Activated CD4-positive, alpha-beta T cell treated with anti-CD3 and anti-CD28 coated beads, Interleukin-10, Interleukin-2, amounts not matched to agents 100 ng/mL and 50 ng/mL, durations not matched to agents 16 hours and 8 hours (primary cell): ENCODE measurements around the gene IFNAR1.

ENCODE experiments used
- DNase-seq: peaks from one replicate; pipeline ENCODE4 v3.0.0-alpha.2; 2020

IFNAR1 gene

GRCh38 chr21:33324291-33325221 lies at the start of gene IFNAR1:
TSS of gene IFNAR1 (plus strand) at chr21:33324970. CDS start at chr21:33325056, 86 bp downstream.
- DNase-seq, result peak; percentile 99

DNA sequence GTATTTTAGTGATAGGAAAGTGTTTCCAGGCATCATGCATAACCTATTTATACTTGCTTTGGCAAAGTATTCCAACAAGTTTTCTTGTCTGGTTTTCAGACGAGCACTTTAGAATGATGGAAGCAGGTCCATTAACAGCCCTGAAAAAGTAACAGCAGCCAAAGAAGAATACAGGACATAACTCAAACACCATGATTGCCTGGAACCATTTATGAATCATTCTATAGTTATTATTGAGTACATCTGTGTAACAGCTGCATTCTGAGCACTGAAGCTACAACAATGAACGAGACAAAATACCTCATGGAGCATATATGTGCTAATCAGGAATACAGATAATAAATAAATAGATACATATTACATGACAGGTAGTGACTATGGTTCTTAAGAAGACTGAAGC lies 46.0 kb upstream of the IFNAR1 start:
- DNase-seq, result no peak

DNA sequence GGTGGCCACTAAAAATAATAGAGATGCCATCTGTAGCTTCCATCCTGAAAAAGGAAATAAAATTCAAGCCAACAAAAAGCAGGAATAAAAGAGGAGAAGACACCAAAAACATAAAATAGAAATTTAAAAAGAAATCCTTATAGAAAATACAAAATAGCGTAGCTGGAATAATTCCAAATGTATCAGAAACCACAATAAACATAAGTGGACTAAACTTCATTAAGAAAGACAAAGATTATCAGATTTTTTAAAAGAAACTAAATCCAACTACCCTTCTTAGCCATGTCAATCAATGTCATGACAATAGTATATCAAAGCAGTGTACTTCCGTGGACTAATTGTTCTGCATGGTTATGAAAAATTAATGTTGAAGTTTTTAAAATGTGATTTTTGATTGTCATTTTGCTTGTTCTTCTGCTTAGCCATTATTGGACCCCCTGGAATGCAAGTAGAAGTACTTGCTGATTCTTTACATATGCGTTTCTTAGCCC lies 45.4 kb upstream of the IFNAR1 start:
- DNase-seq, result no peak

DNA sequence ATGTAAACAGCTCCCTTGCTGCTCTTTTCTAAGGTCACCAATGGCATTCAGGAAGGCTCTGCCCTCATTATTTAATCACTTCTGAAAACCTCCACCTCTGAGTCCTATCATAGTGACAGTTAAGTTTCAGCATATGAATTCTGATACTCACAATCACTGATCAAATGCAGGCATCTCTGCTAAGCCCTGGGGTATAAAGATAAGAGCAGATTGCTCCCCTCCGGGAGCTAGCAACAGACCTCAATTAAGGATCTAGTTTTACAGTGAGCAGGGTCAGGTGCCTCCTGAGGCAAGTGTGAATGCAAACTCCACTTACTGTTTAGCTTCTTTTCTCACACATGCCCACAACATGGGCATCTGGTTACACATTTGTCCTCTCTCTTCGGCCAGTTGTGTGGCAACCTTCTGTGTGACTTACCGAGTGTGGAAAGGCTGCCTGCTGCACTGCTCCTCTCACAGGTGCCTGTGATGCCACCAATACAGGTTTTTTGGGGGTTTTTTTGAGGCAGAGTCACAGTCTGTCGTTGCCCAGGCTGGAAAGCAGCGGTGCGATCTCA lies 43.6 kb upstream of the IFNAR1 start:
- DNase-seq, result no peak

- no peak for DNase-seq
These were observed 41.6 kb upstream of the IFNAR1 start for GRCh38 chr21:33283203-33283602.

GRCh38 chr21:33286076-33286475 lies 38.7 kb upstream of the IFNAR1 start:
- DNase-seq, result no peak

DNA sequence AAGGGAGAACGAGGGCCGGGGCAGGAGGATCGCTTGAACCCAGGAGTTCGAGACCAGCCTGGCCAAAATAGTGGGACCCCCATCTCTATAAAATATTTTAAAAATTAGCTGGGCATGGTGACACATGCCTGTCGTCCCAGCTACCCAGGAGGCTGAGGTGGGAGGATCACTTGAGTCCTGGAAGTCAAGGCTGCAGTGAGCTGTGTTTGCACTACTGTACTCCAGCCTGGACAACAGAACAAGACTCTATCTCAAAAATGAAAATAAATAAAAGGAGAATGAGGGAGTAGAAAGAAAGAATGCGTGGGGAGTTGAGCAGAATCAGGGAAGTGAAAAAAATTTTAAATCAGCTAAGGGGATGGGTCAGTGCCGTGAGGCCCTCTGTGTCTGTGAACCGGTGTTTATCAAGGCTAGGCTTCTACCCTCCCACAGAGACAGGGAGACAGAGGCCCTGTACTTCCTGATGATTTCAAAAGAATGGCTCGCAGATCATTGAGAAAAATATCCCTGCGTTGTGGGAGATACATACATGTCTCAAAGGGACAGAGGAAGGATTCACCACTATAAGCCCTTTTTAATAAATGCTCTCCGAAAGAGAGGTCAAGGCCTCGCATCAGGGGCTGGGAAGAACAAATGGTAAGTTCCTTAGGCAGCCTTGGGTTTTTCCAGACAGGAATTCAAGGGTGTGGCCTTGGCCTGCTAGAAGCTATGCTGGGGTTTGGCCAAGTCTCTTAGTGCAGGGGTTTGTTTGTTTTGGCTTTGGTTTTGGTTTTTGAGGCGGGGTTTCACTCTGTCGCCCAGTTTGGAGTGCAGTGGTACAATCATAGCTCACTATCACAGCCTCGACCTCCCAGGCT lies 37.9 kb upstream of the IFNAR1 start:
- DNase-seq, result no peak

DNA sequence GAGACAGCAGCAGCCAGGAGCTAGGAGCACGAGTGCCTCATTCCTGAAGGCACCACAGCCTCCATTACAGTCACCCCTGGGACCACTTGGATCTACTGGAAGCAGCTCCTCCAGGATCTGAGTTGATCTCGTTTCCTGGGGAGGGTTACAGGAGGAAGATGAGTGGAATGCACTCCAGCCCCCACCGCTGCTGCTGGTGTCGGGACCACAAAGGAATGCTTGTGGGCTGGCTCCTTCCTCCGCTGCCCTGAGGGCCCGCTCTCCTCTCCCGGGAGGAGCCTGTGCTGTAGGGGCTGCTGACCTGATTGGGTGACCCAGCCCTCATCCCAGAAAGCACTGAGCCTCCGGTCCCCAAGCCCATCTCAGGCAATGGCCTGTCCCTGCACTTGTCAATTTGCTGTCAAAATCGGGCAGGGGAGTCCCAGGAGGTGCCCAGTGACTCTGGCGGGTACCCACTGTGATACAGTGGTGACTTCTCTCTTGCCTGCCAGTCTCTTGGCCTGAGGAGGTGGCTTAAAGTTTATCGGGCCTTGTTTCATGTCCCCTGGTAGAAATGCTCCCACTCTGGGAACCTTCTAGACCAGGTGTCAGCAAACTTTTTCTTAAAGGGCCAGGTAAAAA lies 35.5 kb upstream of the IFNAR1 start:
- no peak for DNase-seq

DNA sequence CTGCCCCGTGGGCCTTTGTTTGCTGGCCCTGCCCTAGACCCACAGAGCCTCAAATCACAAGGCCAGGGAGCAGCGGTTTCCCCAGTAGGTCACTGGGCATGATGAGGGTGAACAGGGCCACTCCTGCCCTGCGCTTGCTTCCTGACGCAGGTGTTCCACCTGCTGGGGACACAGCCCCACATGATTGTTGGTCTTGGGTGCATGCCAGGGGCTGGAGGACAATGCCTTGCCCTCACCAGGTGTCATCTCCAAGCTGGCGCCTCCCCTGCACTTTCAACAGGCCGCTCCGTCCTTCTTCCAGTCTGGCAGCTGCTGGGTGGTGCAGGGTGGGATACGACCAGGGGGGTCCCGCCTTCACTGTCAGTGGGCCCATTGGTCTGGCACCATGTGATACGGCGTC lies 34.3 kb upstream of the IFNAR1 start:
- DNase-seq, result no peak

GRCh38 chr21:33291686-33292085 lies 33.1 kb upstream of the IFNAR1 start:
- no peak for DNase-seq

- DNase-seq, result no peak
These were observed 32.0 kb upstream of the IFNAR1 start for GRCh38 chr21:33292724-33293123.

DNA sequence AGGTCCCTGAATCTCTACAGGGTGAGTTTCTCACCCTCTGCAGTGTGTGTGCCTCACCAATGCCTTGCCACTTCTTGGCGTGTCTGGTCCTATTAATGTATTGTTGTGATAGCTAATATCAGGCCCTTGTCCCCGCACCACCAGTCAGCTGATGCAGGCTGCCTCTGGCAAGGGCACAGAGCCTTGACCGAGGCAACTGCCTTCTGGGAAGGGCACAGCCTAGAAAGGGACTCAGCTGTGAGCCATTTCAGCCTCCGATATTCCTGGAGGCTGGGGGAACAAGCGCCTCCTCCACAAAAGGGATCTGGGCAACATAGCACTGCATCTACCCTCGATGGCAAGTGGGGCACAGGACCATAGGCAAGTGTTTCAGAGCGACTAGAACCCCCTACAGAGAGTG lies 31.6 kb upstream of the IFNAR1 start:
- no peak for DNase-seq

- no peak for DNase-seq
These were observed 31.0 kb upstream of the IFNAR1 start for GRCh38 chr21:33293811-33294216.

GRCh38 chr21:33296156-33296555 lies 28.6 kb upstream of the IFNAR1 start:
- DNase-seq, result no peak

DNA sequence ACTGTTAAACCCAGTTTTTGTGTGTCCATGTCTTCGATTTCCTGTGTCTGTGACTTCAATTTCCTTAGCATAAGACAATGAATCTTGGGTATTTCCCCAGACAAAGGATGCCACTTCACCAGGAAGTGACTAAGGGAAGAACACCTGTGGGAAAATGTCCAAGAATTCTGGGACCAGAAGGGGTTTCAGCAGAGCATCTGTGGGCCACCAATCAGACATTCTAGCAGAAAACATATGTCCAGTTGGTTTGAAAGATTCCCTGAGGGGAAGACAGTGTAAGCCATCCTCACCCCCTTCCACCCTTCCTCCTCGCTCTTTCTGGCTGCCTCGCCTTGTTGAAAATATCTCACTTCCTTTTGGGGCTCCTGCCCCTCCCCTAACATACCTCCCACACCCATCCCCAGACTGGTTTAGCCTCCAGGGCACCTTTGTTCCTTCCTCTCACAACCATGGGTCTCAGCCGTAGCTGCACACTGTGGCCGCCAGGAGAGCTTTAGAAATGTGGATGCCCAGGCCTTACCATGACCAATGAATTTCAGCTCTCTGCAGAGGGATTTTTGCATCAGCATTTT lies 25.5 kb upstream of the IFNAR1 start:
- peak; percentile 30 for DNase-seq

GRCh38 chr21:33300701-33301631 lies 23.8 kb upstream of the IFNAR1 start:
- DNase-seq, result no peak

DNA sequence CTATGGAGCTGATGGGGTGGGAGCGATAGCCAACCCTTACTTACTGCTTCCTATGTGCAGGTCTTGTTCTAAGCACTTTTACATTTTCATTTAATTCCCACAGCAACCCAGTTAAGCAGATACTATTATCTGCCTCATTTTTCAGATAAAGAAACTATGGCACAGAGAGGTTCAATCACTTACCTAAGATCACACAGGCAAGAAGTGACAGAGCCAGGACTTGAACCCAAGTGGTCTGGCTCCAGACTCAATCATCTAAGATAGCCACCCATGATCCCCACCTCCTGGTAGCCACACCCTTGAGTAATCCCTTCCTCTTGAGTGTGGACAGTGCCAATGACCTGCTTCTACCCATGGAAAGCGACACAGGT lies 23.2 kb upstream of the IFNAR1 start:
- DNase-seq, result no peak

DNA sequence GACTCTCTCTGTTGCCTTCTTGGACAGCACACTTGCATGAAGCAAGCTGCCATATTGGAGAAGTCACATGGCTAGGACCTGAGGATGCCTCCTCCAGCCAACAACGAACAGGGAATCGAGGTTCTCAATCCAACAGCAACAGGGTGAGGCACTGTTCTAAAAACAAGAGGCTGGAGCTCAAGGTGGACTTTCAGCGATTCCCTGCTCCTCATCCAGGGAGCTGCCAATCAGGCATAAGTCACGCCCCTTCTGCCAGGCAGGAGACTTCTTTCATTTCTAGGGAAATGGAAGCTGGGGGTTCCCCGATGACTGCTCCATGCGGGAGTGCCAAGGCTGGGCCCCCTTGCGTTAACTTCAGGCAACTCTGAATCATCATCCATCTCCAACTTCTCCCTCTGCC lies 22.7 kb upstream of the IFNAR1 start:
- DNase-seq, result no peak

DNA sequence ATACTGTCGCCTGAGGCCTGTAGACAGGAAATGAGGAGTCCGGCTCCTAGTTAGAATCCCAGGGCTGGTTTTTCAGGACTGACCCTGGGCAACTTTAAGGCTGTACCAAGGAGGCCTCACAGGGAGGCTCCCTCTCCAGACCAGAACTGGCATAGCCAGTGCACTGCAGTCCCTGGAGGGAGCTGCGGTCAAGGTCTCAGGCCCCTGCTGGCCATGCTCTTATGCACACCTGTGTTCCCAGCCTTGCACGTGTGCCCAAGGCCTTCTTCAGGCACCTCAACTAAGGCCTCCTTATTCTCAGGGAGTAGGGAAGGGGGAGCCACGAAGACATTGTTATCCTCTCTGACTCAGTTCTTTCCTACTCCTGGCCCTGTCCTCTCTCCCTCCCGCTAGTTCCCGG lies 22.0 kb upstream of the IFNAR1 start:
- DNase-seq, result no peak

GRCh38 chr21:33305344-33305671 lies 19.5 kb upstream of the IFNAR1 start:
- DNase-seq, result no peak

GRCh38 chr21:33305938-33306337 lies 18.8 kb upstream of the IFNAR1 start:
- DNase-seq, result no peak
